ENCODE data around the gene ABLIM2.

DNA sequence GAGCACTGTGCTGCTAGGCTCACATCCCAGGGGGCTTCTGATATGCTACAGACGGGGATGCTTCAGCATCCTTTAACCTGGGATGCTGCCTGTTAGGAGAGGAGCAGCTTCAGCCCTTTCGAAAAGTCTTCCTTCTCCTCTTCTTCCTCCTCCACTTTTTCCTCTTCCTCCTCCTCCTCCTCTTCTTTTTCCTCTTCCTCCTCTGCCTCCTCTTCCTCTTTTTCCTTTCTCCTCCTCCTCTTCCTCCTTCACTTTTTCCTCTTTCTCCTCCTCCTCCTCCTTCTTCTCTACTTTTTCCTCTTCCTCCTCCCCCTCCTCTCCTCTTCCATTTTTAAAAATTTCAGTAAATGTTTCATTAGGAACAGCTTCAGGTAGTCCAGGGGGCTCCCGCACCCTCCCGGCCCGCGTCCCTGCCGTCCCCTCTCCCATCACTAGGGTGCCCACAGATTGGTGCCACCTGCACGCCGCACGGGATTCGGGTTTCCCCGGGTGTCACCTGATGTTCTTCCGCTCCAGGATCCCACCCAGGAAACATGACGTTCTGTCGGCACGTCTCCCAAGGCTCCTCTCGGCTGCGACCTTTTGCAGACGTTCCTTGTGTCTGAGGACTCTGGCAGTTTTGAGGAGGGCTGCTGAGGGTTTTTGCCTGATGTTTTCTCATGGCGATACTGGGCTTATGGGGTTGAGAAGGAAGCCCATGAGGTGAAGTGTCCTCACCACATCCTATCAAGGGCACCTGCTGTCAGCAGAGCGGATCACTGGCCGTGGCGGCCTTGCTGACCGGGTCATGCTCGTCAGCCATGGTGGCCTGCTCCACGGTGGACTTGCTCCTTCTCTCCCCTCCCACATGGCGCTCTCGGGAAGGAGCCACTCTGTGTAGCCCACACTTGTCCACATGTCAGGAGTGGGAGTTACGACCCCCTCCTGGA lies 135.6 kb downstream of the ABLIM2 start:
- TF ChIP-seq EZH2 (IDR thresholded peaks at IDR 0.05; ENCODE audit: borderline replicate concordance, insufficient read depth, low read depth, low read length, poor library complexity, severe bottlenecking) = no peak
- TF ChIP-seq, protein P1, sequence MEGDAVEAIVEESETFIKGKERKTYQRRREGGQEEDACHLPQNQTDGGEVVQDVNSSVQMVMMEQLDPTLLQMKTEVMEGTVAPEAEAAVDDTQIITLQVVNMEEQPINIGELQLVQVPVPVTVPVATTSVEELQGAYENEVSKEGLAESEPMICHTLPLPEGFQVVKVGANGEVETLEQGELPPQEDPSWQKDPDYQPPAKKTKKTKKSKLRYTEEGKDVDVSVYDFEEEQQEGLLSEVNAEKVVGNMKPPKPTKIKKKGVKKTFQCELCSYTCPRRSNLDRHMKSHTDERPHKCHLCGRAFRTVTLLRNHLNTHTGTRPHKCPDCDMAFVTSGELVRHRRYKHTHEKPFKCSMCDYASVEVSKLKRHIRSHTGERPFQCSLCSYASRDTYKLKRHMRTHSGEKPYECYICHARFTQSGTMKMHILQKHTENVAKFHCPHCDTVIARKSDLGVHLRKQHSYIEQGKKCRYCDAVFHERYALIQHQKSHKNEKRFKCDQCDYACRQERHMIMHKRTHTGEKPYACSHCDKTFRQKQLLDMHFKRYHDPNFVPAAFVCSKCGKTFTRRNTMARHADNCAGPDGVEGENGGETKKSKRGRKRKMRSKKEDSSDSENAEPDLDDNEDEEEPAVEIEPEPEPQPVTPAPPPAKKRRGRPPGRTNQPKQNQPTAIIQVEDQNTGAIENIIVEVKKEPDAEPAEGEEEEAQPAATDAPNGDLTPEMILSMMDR (IDR thresholded peaks at IDR 0.05) = no peak
